GM12875 (cell line): ENCODE results near the gene RORC.
A peak's percentile ranks its signal among the peaks of the same experiment; 100 is the strongest.
"Not testable (repeated sequence)": the region's sequence is repeated elsewhere in the genome, so short reads cannot be mapped to it uniquely, and the experiment has no call there.

Source experiments
- H3K4me3 ChIP-seq: one replicate; pipeline ENCODE4 v1.5.1; 2011; ENCODE audit warnings: low read depth, low read length, control low read depth
- CTCF ChIP-seq: IDR thresholded peaks from 2 replicates; pipeline ENCODE4 v1.5.1; 2011; ENCODE audit warnings: low read depth, mild to moderate bottlenecking, control low read depth, inconsistent platforms, low read length, moderate library complexity, borderline replicate concordance; ENCODE audit not compliant: insufficient read depth

The RORC gene

GRCh38 chr1:151775894-151776664 is 55.5 kb downstream of the RORC start:
- H3K4me3 ChIP-seq: no peak overlapping the region

DNA sequence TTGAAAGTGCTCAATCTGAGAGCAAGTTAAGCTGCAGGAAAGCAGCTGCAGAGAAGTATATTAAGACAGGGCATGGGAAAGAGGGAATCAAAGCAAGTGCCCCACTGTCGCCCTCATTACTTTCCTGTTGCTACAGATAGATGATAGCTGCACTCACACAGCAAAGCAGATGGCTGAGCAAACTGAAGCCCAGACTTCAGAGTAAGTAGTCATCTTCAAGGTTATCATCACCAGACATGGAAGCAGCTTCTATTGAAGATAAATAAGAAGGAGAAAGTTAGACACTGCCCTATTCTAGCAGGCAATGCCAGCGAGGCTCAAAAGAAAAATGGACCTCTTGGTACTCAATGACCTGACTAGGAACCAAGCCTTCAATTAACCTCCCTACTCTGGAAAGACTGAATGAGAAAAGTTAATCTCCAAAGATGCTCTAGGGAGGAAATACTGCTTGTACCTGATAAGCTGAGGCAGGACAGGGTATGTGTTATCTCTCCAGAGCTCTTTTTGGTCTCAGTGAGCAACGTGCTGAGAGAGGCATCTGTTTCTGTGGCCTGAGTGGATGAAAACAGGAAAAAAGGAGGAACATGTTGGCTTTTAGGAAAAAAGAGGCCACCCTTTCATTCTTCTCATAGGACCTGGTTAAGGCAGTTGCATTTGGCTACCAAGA is 57.2 kb downstream of the RORC start:
- no peak overlapping the region for H3K4me3 ChIP-seq
- TF ChIP-seq CTCF: no peak

More at GRCh38 chr1:151775894-151776664, 55.5 kb downstream of the RORC start:
- no peak for TF ChIP-seq CTCF

- no peak for TF ChIP-seq CTCF
- H3K4me3 ChIP-seq: no peak overlapping the region
Measured at GRCh38 chr1:151773702-151774101, 57.9 kb downstream of the RORC start.

GRCh38 chr1:151769270-151769669 is 62.3 kb downstream of the RORC start:
- H3K4me3 ChIP-seq: not testable (repeated sequence)

DNA sequence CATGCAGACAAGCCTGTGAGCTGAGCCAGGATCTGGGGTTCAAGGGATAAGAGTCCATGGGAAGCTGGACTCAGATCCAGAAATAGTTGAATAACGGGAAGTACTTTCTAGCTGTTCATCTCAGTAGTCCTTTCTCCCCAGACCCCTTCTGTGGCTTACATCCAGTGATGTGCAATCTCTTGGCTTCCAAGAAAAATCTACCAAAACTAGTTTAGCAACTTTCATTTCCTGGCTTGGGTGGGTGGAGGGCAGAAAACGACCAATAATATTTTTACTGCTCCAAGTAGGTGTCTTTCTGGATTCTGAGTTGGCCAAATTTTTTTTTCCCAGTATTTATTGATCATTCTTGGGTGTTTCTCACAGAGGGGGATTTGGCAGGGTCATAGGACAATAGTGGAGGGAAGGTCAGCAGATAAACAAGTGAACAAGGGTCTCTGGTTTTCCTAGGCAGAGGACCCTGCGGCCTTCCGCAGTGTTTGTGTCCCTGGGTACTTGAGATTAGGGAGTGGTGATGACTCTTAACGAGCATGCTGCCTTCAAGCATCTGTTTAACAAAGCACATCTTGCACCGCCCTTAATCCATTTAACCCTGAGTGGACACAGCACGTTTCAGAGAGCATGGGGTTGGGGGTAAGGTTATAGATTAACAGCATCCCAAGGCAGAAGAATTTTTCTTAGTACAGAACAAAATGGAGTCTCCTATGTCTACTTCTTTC is 63.1 kb downstream of the RORC start:
- not testable (repeated sequence) for H3K4me3 ChIP-seq

DNA sequence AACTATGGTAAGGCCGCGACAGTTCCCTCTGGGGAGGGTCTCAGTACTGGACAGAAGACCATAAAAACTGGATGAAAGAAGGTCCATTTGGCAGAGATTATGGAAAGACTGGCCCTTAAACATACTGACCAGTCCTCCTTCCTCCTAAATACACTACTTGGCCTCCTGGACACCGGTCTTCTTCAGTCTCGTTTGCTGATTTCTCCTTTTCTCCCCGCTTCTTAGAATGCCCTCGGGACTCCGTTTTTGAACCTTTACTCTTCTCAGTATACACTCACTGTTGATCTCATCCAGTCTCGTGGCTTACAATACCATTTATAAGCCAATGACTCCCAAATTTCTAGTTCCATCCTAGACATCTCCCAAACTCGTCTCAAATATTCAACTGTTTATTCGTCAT is 67.6 kb downstream of the RORC start:
- H3K4me3 ChIP-seq: peak overlapping the region; percentile 62
- no peak for TF ChIP-seq CTCF

- H3K4me3 ChIP-seq: peak within 1 kb of the TSS; percentile 62
- TF ChIP-seq CTCF: no peak
Measured at GRCh38 chr1:151762941-151763921, 68.4 kb downstream of the RORC start, which contains the start of gene MRPL9. Gene MRPL9, minus strand, starts transcription at chr1:151763496. Its CDS starts 17 bp downstream, at chr1:151763479.
